Lower lobe of right lung (tissue), 2 donors: Measurements from ENCODE around the gene FAM228B. TPM values are rescaled to one million over a fixed set of nuclear protein-coding genes. Genes with fewer than 3 reads are reported as not detected.
"Not testable (repeated sequence)": the region's sequence is repeated elsewhere in the genome, so short reads cannot be mapped to it uniquely, and the experiment has no call there.

Experiments
- ATAC-seq, 2 donors: fragments of 200-7000 bp; cut with Tn5 transposase; one replicate each; pipeline ENCODE4 v1.9.1; 2020 to 2022; ENCODE audit warnings: mild to moderate bottlenecking in 2 of 2, moderate library complexity in 2 of 2
- DNase-seq: peaks from one replicate; pipeline ENCODE4 v3.0.0-alpha.2; 2020
- H3K27ac ChIP-seq: fragments of 200-600 bp; one replicate; pipeline ENCODE4 v1.8.0; 2022
- H3K27me3 ChIP-seq: fragments of 200-600 bp; one replicate; pipeline ENCODE4 v1.8.0; 2022; ENCODE audit warnings: low read depth
- H3K36me3 ChIP-seq: fragments of 200-600 bp; one replicate; pipeline ENCODE4 v1.8.0; 2022; ENCODE audit warnings: mild to moderate bottlenecking
- H3K4me1 ChIP-seq: fragments of 200-600 bp; one replicate; pipeline ENCODE4 v1.8.0; 2022
- H3K4me3 ChIP-seq: fragments of 200-600 bp; one replicate; pipeline ENCODE4 v1.8.0; 2022; ENCODE audit warnings: mild to moderate bottlenecking
- H3K9me3 ChIP-seq: fragments of 200-600 bp; one replicate; pipeline ENCODE4 v1.8.0; 2022
- CTCF ChIP-seq: fragments of 200-600 bp; IDR thresholded peaks from one replicate; pipeline ENCODE4 v1.8.0; 2022; ENCODE audit warnings: antibody characterized with exemption, mild to moderate bottlenecking
- intact Hi-C: fragments of 100-400 bp; cut with DNase I; formaldehyde crosslinking; loops from one replicate; pipeline ENCODE4 v1.11.0; 2022
- total RNA-seq: library from RNA; stranded (reverse); fragmentation: NEBNext Ultra II Directional; extraction: Animal tissue kit (Norgen Biotek cat#: 25700); gene quantifications from one replicate; pipeline ENCODE4 v1.2.1, GENCODE V29; 2021
- donor health status: DM: no; HTN: yes; CAD: no; lungs with severe emphysema.

The FAM228B gene
- total RNA-seq, 1 donor from 2014 or later: 25.4 TPM

GRCh38 chr2:24190503-24190902, 67.2 kb downstream of the FAM228B start:
- Histone ChIP-seq H3K27me3 (no peaks in the 10 kb centered on the region), H3K9me3 (no peaks in the 10 kb centered on the region), H3K27ac (no peak overlapping the region), H3K4me1 (no peaks in the 10 kb centered on the region), H3K36me3 (no peaks in the 10 kb centered on the region), H3K4me3 (no peak overlapping the region)
- no peak for ATAC-seq
- intact Hi-C loops: no loop called here
- DNase-seq: no peak
- no peak for TF ChIP-seq CTCF

GRCh38 chr2:24191156-24191555, 67.9 kb downstream of the FAM228B start:
- DNase-seq: no peak
- TF ChIP-seq CTCF: no peak

GRCh38 chr2:24191848-24192247, 68.6 kb downstream of the FAM228B start:
- intact Hi-C loops: no loop called here
- no peaks in the 10 kb centered on the region for H3K36me3 ChIP-seq
- H3K27ac ChIP-seq: no peak overlapping the region
- no peak for TF ChIP-seq CTCF
- no peaks in the 10 kb centered on the region for H3K9me3 ChIP-seq
- no peak overlapping the region for H3K4me3 ChIP-seq
- no peaks in the 10 kb centered on the region for H3K4me1 ChIP-seq
- H3K27me3 ChIP-seq: no peaks in the 10 kb centered on the region
- DNase-seq (no peak), ATAC-seq (no peak)

More at GRCh38 chr2:24191156-24191555, 67.9 kb downstream of the FAM228B start:
- H3K27me3 ChIP-seq: no peaks in the 10 kb centered on the region
- no peaks in the 10 kb centered on the region for H3K9me3 ChIP-seq
- H3K4me3 ChIP-seq: no peak overlapping the region
- intact Hi-C loops: no loop called here
- no peak overlapping the region for H3K27ac ChIP-seq
- no peaks in the 10 kb centered on the region for H3K4me1 ChIP-seq
- peak in 1 of 2 donors; percentile 34 for ATAC-seq
- no peaks in the 10 kb centered on the region for H3K36me3 ChIP-seq

GRCh38 chr2:24197213-24197612, 73.9 kb downstream of the FAM228B start:
- ATAC-seq, H3K4me3 ChIP-seq, H3K4me1 ChIP-seq, intact Hi-C loops, H3K36me3 ChIP-seq, H3K27ac ChIP-seq, DNase-seq, H3K9me3 ChIP-seq, H3K27me3 ChIP-seq: not testable (repeated sequence)

- ATAC-seq (no peak), DNase-seq (no peak)
- Histone ChIP-seq H3K9me3 (no peaks in the 10 kb centered on the region), H3K4me3 (no peak overlapping the region), H3K36me3 (peaks cover 28% of the 10 kb centered on the region), H3K4me1 (no peaks in the 10 kb centered on the region), H3K27me3 (no peaks in the 10 kb centered on the region), H3K27ac (no peak overlapping the region)
- no peak for TF ChIP-seq CTCF
- intact Hi-C loops: no loop called here
Observed at GRCh38 chr2:24199968-24200590, 76.8 kb downstream of the FAM228B start.

- Histone ChIP-seq H3K9me3 (no peaks in the 10 kb centered on the region), H3K36me3 (peaks cover 35% of the 10 kb centered on the region), H3K27ac (no peak overlapping the region), H3K4me3 (no peak overlapping the region), H3K27me3 (no peaks in the 10 kb centered on the region), H3K4me1 (no peaks in the 10 kb centered on the region)
- ATAC-seq (no peak), DNase-seq (no peak)
- no peak for TF ChIP-seq CTCF
- intact Hi-C loops: no loop called here
Observed at GRCh38 chr2:24200799-24201198, 77.5 kb downstream of the FAM228B start.
